GM15510 (cell line): ENCODE measurements around the gene UNC50.

Source experiments
- POLR2A ChIP-seq: IDR thresholded peaks from 3 replicates; pipeline ENCODE4 v1.6.1; 2011; ENCODE audit warnings: borderline replicate concordance; ENCODE audit not compliant: insufficient read length; ENCODE audit errors: extremely low read depth

The UNC50 gene, protein sequence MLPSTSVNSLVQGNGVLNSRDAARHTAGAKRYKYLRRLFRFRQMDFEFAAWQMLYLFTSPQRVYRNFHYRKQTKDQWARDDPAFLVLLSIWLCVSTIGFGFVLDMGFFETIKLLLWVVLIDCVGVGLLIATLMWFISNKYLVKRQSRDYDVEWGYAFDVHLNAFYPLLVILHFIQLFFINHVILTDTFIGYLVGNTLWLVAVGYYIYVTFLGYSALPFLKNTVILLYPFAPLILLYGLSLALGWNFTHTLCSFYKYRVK

DNA sequence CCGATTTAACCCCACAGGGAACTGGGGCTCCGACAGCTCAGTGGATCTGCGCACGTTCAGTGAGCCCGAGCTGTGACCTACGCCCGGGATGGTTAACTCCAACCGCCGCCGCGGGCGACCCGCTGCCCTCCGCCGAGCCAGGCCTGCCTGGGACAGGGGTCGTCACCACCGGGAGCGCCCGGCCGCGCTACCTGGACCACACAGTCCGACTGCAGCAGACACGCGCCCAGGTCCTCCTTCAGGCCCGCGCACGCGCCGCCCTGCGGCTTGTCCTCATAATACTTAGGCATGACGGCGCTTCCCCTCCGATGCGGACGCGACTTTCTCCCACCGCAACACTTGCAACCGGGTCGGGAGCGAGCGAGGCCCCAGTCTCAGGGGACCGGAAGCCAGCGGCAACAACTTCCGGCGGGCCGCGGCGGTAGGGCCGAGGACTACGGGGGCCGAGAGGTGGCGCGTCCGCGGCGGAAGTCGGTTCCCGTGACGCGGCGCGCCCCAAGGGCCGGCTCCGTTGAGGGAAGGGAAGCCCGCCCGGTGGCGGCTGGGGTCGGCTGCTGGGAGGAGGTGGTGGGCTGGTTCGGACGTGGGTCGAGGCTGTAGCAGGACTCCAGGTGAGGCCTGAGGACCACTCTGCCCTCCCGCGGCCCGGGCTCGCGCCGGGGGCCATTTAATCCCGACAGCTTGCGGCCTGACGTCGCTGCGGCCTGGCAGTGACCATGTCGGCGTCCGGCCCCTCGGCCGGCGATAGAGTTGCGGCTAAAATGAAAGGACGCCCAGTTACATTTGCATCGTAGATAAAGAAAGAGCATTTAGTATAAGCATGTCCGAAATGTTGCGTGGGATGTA is at the start of gene UNC50, which contains the start of gene COA5:
Gene UNC50, plus strand, starts transcription at position 474 of the 846 bp plus-strand sequence. CDS start 1,171 bp downstream, outside the sequence.
Gene COA5, minus strand, starts transcription at position 397 of the 846 bp plus-strand sequence. Its CDS starts 107 bp downstream, at position 290.
- peak; percentile 84 for TF ChIP-seq POLR2A

DNA sequence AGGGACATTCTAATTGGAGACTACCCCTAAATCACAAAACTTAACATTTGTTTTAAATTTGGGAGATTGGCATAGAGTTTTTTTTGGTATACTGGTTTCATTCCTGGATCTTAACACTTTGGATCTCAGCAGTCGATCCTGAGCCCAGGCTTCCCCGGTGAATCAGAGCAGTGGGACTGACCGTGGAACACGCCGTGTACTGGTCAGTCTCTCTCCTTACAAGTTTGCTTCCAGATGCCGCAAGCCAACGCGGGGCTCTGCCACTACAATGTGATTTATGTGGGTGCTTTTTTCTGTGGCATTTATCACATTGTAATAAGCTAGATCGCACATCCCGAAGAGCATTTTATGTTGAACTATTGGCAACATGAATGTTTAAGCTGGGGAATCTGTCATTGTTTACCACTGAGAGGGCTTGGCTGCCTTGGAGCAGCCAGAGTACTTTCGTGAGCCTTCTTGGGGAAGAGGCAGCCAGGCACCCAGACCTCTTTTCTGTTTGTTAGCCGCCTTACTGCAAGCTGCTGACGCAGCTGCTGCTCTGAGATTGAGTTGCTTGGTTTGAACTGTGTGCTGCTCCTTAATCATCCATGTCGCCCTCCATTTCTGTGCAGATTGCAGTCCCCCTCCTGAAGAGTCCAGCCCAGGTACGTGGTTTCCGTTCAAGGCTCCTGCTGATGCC is 49.4 kb upstream of the UNC50 start:
- TF ChIP-seq POLR2A, result no peak

DNA sequence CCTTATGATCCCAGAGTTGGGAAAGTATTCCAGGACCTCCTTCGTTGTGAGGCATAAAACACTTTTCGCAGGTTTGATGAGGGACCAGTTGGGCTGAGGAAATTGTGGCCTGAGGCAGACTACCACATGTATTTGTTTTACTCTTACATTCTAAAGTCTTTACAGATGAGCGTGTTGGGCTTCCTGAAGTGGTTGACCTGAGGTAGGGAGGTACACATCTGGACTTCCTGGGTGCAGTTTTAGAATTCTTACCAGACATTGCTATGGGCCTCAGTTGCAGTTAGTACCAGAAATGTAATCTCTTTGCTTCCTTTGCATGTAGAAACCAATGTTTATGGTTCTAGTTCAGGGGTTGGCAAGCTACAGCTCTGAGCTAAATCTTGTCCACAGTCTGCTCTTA is 48.8 kb upstream of the UNC50 start:
- no peak for TF ChIP-seq POLR2A

DNA sequence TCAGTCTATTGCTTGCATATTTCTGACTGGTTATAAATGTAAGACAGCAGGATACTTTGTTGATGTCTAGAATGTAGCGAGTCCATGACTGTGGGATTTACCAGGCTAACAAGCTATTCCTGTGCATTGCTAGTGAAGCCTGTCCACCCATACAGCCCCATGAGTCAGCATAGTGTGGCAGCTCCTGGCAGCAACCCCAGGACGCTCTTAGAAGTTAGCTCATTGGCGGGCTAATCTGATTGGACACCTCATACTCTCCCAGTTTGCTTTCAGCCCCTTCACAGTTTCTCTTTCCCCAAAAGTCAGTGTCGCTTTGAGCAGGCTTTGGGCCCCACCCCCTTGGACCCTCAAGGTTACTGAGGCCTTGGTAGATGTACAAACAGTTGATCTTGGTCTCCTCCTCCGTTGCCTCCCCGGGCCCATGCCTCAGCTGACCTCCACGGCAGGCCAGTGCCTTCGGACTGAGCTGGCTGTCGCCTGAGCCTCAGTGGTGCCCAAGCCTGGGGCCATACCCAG is 48.1 kb upstream of the UNC50 start:
- TF ChIP-seq POLR2A, result no peak

DNA sequence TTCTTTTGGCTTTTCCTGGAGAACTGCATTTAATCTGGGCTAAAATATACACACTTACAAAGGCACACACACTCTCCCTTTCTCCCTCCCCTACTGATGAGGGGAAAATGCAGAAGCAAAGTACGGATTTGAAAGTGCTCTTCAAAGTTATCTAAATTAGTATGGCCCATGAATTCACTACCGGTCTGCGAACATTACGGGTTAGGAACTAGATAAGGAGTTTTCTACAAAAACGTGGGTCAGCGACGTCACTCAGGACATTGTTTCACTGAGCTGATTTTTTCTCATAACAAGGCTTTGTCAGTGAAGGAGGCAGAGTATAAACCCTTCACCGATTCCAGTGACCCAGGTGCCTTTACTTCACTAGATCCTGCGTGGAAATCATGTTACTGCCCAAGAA is 47.4 kb upstream of the UNC50 start:
- TF ChIP-seq POLR2A, result no peak

DNA sequence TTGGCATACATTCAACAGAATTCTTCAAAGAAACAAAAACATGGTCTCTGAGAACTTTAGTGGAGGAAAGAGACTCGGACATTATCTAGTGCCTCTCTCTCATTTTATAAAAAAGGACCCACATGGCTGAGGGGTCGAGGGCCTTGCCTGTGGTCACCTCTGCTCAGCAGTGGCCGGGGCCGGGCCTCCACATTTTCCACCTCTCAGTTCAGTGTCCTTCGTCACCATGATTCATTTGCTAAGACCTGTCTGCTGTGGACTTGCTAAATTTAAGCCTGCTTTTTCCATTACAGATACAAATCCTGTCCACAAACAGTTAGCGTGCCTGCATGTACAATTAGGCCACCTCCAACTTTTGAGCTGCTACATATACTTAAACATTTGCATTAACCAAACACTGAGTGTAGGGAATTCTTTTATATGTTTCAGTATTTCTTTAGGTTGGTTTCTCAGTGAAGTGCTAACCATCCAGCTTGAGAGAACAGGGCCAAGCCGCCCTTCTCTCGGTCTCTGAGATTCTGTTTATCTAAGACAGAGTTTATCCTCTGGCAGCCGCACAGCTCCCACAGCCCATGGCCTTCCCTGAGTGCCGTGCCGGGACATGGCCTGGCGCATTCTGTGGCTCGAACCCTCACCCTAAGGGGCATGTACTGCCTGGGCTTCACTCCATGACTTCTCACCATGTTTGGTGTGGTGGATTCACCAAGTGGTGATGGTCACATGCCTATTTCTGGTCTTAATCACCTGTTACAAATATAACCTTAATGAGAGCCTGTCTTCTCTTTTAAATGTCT is 46.3 kb upstream of the UNC50 start:
- no peak for TF ChIP-seq POLR2A

DNA sequence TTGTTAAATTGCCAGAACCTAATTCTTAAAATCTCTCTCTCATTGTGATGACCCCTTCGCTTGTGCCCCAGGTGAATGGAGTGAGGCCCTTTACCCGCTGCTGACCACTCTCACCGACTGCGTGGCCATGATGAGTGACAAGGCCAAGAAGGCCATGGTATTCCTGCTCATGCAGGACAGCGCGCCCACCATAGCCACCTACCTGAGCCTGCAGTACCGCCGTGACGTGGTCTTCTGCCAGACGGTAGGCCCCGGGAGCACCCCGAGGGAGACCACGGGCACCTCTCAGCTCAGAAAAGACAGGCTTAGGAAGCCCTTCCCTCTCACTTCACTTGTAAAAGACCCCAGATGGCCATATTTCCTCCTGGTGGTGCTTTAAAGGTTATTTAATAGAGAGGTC is 45.0 kb upstream of the UNC50 start:
- no peak for TF ChIP-seq POLR2A

DNA sequence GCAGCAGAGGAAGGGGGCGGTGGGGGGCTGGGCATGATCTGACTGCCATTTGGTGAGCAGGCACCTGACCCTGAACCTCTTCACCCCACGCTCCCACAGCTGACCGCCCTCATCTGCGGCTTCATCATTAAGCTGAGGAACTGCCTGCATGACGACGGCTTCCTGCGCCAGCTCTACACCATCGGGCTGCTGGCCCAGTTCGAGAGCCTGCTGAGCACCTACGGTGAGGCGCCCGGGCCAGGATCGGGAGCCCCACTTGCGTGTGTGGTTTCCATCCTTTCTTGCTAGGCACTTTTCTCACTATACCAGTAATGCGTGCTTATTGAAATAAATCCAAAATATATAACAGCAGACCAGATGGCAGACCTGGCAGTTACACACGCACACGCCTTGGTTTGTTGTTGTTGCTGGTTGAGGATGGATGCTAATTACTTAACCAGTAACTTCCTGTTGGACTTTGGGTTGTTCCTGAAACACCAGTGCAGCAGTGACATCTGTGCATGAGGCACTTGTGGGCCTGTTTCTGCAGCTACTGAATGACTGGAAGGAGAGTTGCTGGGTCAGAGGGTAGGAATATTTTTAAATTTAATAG is 43.8 kb upstream of the UNC50 start:
- no peak for TF ChIP-seq POLR2A

DNA sequence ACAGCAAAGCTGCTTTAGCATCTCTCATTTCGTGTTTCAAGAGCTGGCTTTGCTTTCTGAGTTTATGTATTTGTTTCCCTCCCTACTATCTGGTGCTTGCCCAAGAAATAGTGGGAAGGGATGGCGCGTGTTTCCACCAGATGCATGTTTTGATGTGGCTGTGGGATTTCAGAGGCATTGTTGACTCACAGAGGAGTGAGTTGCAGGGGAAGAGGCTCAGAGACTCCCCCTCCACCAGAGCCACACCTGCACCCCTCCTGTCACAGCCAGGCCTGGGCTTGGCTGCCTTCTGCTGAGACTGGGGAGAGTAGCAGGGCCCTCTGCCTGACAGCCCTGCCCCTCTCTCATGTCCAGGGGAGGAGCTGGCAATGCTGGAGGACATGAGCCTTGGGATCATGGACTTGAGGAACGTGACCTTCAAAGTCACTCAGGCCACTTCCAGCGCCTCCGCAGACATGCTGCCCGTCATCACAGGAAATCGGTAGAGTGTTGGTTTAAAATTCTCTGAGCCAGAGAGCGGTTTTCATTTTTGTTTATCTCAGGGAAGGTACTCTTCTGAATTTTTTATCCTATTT is 43.0 kb upstream of the UNC50 start:
- TF ChIP-seq POLR2A, result no peak

DNA sequence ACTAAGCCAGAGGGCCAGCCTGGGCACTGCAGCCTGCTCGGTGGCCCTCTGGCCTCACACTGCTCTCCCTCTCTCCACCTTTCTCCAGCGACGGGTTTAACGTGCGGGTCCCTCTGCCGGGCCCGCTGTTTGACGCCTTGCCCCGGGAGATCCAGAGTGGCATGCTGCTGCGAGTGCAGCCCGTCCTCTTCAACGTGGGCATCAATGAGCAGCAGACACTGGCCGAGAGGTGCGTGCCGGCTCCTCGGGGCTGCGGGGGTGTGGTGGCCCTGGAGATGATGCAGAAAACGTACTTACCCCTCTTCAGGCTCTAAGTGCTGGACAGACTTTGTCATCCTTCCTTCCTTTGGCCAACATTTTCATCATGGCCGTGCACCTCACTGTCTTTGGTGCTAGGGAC is 42.4 kb upstream of the UNC50 start:
- no peak for TF ChIP-seq POLR2A

DNA sequence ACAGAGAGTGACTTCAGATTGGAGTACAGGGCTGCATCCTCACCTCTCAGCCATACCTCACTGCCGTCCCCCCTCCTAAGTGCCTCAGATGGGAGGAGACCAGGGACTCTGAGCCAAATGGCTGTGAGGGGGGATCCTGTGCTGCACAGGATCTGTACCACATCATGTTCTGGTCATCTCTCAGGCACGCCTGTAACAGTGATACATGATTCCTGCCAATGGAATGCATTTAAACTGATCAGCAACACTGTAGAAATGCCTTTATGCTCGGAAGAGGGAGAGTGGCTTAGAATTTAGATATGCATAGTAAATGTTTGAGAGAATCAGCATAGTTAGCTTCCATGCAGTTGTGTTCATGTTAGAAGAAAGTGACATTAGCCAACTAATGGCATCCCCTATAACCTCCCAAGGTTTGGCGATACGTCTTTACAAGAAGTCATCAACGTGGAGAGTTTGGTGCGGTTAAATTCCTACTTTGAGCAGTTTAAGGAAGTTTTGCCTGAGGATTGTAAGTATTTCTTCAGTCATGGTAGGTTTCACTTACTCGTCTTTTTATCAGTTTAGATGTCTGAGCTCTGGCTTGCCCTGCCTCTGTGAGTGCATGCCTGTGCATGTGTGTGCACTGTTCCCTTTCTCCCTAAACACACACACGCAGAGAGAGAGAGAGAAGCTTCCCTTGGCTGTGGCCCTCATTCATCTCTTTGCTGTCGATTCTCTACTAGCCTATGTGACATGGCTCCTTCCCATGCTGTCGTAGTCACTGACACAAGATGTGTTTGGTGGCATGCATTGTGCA is 40.0 kb upstream of the UNC50 start:
- TF ChIP-seq POLR2A, result no peak

DNA sequence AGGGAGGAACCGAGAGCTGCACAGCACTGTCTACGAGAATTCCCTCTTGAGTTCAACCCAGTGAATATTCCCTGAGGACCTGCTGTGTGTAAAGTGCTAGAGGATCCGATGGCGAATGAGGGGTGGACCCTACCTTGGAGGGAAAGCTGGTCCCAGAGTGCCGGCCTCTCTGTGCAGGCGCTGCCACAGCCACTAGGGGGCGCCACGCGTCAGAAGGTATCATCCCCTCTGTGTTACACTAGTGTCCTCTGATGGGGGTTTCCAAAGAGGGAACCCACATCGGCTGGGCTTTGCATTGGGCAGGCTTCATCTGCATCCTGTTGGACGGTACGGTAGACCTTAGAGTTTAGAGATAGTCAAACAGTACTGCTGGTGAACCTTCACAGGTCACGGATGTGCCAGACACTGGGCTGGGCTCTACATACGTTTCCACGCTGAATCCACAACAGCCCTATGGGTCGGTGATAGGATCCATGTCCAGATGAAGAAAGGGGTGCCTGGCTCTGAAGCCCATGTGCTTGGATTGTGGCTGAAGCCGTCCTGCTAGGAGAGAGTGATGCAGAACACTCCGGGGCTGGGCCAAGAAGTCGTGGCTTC is 39.1 kb upstream of the UNC50 start:
- TF ChIP-seq POLR2A, result no peak
